Measurements from ENCODE around the gene NUP214.

- no peak for TF ChIP-seq MXI1 (IDR thresholded peaks at IDR 0.05; ENCODE audit: low read depth, low read length)
- TF ChIP-seq RAD21 (IDR thresholded peaks at IDR 0.05; ENCODE audit: low read length): no peak
- TF ChIP-seq CHD2 (IDR thresholded peaks at IDR 0.05; ENCODE audit: low read length, partially characterized antibody): no peak
- TF ChIP-seq MAX (IDR thresholded peaks at IDR 0.05; ENCODE audit: low read depth): no peak
- TF ChIP-seq EZH2phosphoT487 (IDR thresholded peaks at IDR 0.05; ENCODE audit: borderline replicate concordance, low read depth): no peak
- no peak for TF ChIP-seq CTCF (IDR thresholded peaks at IDR 0.05)
Measured at GRCh38 chr9:131084661-131085369, 40.6 kb upstream of the NUP214 start.

Measured in SK-N-SH (cell line).